Coronary artery (tissue), 2 donors: Measurements from ENCODE around the gene ZNF560.
A peak's percentile ranks its signal among the peaks of the same experiment; 100 is the strongest.

Experiments used
- DNase-seq: peaks from one replicate; pipeline ENCODE4 v3.0.0-alpha.2; 2017; ENCODE audit warnings: low spot score
- H3K27ac ChIP-seq, 2 donors: fragments of 200-600 bp; sonication (generic); one replicate each; pipeline ENCODE4 v1.5.1; 2016 to 2019
- H3K4me3 ChIP-seq: fragments of 200-600 bp; sonication (generic); 2 replicates; pipeline ENCODE4 v1.5.1; 2016; ENCODE audit warnings: mild to moderate bottlenecking, moderate library complexity
- CTCF ChIP-seq: fragments of 200-600 bp; sonication (generic); IDR thresholded peaks from one replicate; pipeline ENCODE4 v1.5.1; 2019; ENCODE audit warnings: antibody characterized with exemption

Gene ZNF560

DNA sequence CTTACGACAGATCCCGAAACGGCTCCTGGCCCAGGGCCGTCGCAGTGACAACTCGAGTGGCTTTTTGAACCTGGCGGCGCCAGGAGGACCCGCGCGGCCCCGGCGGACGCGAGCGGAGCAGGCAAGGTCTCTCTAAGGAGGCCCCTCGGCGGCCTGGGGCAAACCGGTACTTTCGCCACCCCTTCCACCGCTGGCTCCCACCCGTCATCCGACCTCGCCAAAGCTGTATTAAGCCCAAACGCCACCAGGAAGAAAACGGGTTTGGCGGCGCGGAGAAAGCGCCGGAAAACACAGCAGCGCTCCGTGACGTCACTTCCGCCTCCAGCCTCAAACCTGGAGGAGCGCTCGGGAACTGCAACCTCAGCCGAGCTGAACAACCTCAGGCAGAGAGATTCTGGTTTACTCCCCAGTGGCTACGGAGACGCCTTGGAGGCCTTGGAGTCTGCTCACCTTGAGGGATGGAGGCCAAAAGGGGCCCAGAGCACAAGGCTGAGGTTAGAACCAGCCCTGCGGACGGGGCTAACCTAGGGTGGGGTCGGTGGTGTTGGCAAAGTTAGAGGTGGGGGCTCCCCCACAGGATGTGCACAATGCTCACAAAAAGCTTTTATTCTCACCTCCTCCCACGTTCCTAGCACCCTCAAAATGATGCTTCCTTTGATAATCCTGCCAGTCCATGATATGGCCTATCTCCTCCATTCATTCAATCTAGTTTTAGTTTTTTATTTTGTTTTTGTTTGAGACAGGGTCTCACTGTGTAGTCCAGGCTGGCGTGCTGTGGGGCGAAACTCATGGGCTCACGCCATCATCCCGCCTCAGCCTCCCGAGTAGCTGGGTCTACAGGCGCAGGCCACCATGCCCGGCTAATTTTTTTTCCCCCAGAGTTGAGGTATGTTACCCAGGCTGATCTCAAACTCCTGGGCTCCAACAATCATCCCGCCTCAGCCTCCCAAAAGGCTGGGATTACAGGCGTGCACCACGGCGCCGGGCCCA is 62.8 kb downstream of the ZNF560 start, which contains the start of gene ZNF266:
Gene ZNF266 (minus strand): TSS at position 295 of the 990 bp plus-strand sequence. CDS start 15,484 bp downstream, outside the sequence.
- Histone ChIP-seq H3K4me3 (peak within 1 kb of the TSS; percentile 76), H3K27ac (peak within 1 kb of the TSS; percentile 85 to 87)
- peak; percentile 88 for DNase-seq
- TF ChIP-seq CTCF = peak; percentile 60

DNA sequence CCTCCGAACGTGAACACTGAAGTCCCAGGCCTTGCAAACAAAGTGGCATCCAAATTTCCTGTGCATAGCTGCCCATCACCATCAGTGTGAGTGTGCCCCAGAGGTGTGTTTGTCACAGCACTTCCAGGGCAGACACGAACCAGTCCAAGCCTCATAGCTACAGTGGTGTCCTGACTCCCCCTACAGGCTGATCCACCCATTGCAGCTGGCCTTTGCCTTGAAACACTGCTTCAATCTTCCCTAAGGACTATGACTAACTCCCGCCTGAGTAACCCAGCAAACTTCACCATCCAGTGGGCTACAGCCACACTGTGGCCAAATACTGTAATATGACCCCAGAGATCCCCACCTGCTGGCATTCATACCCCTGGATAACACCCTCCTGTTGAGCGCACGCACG is 66.9 kb downstream of the ZNF560 start:
- no peak overlapping the region for H3K4me3 ChIP-seq
- no peak for TF ChIP-seq CTCF
- no peak overlapping the region for H3K27ac ChIP-seq
- no peak for DNase-seq

GRCh38 chr19:9430444-9430843 is 68.0 kb downstream of the ZNF560 start:
- no peak for DNase-seq
- H3K4me3 ChIP-seq = no peak overlapping the region
- TF ChIP-seq CTCF = no peak
- H3K27ac ChIP-seq = no peak overlapping the region

GRCh38 chr19:9427941-9428340 is 70.5 kb downstream of the ZNF560 start:
- DNase-seq = no peak
- Histone ChIP-seq H3K27ac (no peak overlapping the region), H3K4me3 (no peak overlapping the region)
- no peak for TF ChIP-seq CTCF
